AG04450 (cell line): ENCODE measurements around the gene RBM39. TPM values are rescaled to one million over a fixed set of nuclear protein-coding genes. Genes with fewer than 3 reads are reported as not detected.
"Not testable (repeated sequence)": the region's sequence is repeated elsewhere in the genome, so short reads cannot be mapped to it uniquely, and the experiment has no call there.

Source experiments
- CTCF ChIA-PET: fragments of 300-600, 350-600 bp; formaldehyde crosslinking; extraction: SDS; loops from one replicate; lab custom pipeline; 2022; ENCODE audit warnings: antibody characterized with exemption, inconsistent platforms; lab: Charles Lee
- POLR2A ChIA-PET: fragments of 350-600 bp; formaldehyde crosslinking; extraction: SDS; loops from one replicate; lab custom pipeline; 2021; ENCODE audit warnings: antibody characterized with exemption, inconsistent platforms; lab: Yijun Ruan, JAX
- DNase-seq: peaks from one replicate; pipeline ENCODE4 v3.0.0-alpha.2; 2011; ENCODE audit warnings: low read depth, low spot score
- H3K27ac ChIP-seq: one replicate; pipeline ENCODE4 v1.5.1; 2012; ENCODE audit warnings: low read depth, low read length, control low read depth
- H3K27me3 ChIP-seq: one replicate; pipeline ENCODE4 v1.6.0; 2012; ENCODE audit warnings: low read length; ENCODE audit not compliant: control insufficient read depth, insufficient read depth
- H3K4me3 ChIP-seq: 2 replicates; pipeline ENCODE4 v1.5.1; 2011; ENCODE audit warnings: mild to moderate bottlenecking, low read depth, low read length, control low read depth
- H3K9me3 ChIP-seq: 2 replicates; pipeline ENCODE4 v1.5.1; 2012; ENCODE audit warnings: low read length; ENCODE audit not compliant: control insufficient read depth, insufficient read depth
- polyA plus RNA-seq: library from polyadenylated mRNA; depleted of rRNA; stranded (reverse); fragments of >200 nt; gene quantifications from 2 replicates; pipeline ENCODE4 v1.2.3, GENCODE V29; 2011
- TF ChIP-seq, protein P1 (sequence below): IDR thresholded peaks from 2 replicates; pipeline ENCODE4 v1.5.1; 2011; ENCODE audit warnings: low read depth, low read length, control low read depth, inconsistent platforms

Gene RBM39
- polyA plus RNA-seq, 1 experiment = 144 TPM

- Histone ChIP-seq H3K27ac (no peak overlapping the region), H3K9me3 (peaks cover 3% of the 10 kb centered on the region; the same call in 1 of the 2 replicates), H3K27me3 (no peaks in the 10 kb centered on the region), H3K4me3 (no peak overlapping the region)
- ChIA-PET CTCF (no interaction called here), POLR2A (no interaction called here)
- TF ChIP-seq, protein P1, sequence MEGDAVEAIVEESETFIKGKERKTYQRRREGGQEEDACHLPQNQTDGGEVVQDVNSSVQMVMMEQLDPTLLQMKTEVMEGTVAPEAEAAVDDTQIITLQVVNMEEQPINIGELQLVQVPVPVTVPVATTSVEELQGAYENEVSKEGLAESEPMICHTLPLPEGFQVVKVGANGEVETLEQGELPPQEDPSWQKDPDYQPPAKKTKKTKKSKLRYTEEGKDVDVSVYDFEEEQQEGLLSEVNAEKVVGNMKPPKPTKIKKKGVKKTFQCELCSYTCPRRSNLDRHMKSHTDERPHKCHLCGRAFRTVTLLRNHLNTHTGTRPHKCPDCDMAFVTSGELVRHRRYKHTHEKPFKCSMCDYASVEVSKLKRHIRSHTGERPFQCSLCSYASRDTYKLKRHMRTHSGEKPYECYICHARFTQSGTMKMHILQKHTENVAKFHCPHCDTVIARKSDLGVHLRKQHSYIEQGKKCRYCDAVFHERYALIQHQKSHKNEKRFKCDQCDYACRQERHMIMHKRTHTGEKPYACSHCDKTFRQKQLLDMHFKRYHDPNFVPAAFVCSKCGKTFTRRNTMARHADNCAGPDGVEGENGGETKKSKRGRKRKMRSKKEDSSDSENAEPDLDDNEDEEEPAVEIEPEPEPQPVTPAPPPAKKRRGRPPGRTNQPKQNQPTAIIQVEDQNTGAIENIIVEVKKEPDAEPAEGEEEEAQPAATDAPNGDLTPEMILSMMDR = no peak
- DNase-seq = no peak
Observed at GRCh38 chr20:35766843-35767242, 24.8 kb upstream of the RBM39 start.

DNA sequence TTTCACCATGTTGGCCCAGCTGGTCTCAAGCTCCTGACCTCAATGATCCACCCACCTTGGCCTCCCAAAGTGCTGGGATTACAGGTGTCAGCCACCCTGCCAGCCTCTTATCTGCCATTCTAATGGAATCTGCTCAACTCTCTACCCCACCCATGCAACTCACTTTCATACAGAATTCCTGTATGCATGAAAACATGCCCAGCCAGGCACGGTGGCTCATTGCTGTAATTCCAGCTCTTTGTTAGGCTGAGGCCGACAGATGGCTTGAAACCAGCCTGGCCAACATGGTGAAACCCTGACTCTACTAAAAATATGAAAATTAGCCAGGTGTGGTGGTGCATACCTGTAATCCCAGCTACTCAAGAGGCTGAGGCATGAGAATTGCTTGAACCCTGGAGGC is 22.9 kb upstream of the RBM39 start:
- H3K9me3 ChIP-seq, H3K27me3 ChIP-seq, H3K4me3 ChIP-seq, DNase-seq, CTCF ChIA-PET, H3K27ac ChIP-seq: not testable (repeated sequence)
- POLR2A ChIA-PET = interaction anchor here (0.6 to 1.1 kb wide), 2 partner anchors 23 to 168 kb away, joined by 3 to 5 read pairs; partner anchors contain the start of gene RBM39

DNA sequence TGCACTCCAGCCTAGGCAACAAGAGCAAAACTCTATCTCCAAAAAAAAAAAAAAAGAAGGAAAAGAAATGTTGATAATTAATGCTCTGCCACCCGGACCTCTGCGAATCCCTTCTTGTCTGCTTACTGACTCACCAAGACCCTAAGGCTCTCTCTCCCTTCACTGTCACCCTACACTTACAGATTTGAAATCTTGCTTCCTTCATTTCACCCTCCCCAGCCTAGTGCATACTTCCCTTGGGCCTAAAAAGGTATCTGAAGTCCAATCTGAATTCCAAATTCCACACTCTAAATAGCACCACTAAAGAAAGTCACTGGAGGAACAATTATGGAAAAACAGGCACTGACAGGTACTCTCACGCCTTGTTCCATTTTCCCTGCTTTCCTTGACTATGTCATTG is 20.4 kb upstream of the RBM39 start:
- no peaks in the 10 kb centered on the region for H3K27me3 ChIP-seq
- ChIA-PET CTCF (no interaction called here), POLR2A (interaction anchor here (1.8 kb wide), 1 partner anchor 20 kb away, joined by 4 read pairs; the partner anchor contains the start of gene RBM39)
- H3K9me3 ChIP-seq = no peaks in the 10 kb centered on the region
- TF ChIP-seq, protein P1 = no peak
- H3K4me3 ChIP-seq = no peak overlapping the region
- no peak for DNase-seq
- H3K27ac ChIP-seq = no peak overlapping the region

- DNase-seq, H3K4me3 ChIP-seq, H3K9me3 ChIP-seq, H3K27ac ChIP-seq, CTCF ChIA-PET, H3K27me3 ChIP-seq: not testable (repeated sequence)
- POLR2A ChIA-PET = interaction anchor here (1.8 kb wide), 1 partner anchor 19 kb away, joined by 4 read pairs; the partner anchor contains the start of gene RBM39
Observed at GRCh38 chr20:35761548-35761947, 19.5 kb upstream of the RBM39 start.

DNA sequence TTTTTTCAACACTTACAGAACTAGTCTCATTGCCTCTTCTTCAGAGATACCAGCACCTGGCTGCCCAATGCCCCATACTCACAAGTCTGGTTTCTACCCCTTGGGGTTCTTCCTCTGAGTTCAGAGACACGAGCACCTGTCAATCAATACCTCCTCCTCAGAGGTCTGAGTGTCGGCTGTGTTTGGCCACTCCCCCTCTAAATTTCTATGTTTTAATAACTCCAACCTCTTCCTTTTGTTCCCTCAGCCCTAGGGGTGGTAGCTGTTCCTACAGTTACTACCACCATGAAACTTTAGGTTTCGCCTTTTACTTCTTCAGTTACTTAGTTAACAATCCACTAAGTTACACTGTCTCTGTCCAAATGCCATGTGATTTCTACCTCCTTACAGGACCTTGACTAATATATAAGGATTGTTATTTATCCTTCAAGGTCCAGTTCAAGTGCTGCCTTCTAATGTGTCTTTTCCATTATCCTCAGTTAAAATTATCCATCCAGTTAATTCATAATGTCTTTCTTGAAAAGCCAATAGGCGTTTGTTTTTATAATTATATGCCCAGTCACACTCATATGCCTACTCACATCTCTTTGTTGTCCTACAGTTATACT is 15.1 kb upstream of the RBM39 start:
- Histone ChIP-seq H3K27me3 (peaks cover 4% of the 10 kb centered on the region), H3K9me3 (no peaks in the 10 kb centered on the region), H3K27ac (no peak overlapping the region), H3K4me3 (no peak overlapping the region)
- no peak for DNase-seq
- CTCF ChIA-PET = no interaction called here
- POLR2A ChIA-PET = interaction anchor here (1.0 kb wide), 1 partner anchor 15 kb away, joined by 4 read pairs; the partner anchor contains the start of gene RBM39
- TF ChIP-seq, protein P1 = no peak

DNA sequence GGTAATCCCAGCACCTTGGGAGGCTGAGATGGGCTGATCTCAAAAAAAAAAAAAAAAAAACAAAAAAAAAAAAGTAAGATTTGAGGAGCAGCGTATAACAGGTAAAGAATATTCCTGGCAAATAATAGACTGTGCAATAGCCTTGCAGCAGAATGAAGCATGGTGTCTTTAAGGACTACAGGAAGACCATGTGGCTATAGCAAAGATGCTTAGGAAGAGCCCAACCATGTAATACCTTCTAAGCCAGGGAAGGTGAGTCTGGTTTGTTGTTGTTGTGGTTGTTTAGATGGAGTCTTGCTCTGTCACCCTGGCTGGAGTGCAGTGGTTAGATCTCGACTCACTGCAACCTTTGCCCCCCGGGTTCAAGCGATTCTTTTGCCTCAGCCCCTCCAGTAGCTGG is 14.3 kb upstream of the RBM39 start:
- no peak overlapping the region for H3K4me3 ChIP-seq
- H3K27me3 ChIP-seq = peaks cover 4% of the 10 kb centered on the region
- H3K27ac ChIP-seq = no peak overlapping the region
- H3K9me3 ChIP-seq = no peaks in the 10 kb centered on the region
- no peak for DNase-seq
- POLR2A ChIA-PET = no interaction called here
- CTCF ChIA-PET = interaction anchor here (0.6 kb wide), 1 partner anchor 30 kb away, joined by 3 read pairs; no protein-coding TSS in a partner anchor
- TF ChIP-seq, protein P1 = no peak
